ENCODE measurements around the gene PLEKHJ1.

PLEKHJ1 gene

DNA sequence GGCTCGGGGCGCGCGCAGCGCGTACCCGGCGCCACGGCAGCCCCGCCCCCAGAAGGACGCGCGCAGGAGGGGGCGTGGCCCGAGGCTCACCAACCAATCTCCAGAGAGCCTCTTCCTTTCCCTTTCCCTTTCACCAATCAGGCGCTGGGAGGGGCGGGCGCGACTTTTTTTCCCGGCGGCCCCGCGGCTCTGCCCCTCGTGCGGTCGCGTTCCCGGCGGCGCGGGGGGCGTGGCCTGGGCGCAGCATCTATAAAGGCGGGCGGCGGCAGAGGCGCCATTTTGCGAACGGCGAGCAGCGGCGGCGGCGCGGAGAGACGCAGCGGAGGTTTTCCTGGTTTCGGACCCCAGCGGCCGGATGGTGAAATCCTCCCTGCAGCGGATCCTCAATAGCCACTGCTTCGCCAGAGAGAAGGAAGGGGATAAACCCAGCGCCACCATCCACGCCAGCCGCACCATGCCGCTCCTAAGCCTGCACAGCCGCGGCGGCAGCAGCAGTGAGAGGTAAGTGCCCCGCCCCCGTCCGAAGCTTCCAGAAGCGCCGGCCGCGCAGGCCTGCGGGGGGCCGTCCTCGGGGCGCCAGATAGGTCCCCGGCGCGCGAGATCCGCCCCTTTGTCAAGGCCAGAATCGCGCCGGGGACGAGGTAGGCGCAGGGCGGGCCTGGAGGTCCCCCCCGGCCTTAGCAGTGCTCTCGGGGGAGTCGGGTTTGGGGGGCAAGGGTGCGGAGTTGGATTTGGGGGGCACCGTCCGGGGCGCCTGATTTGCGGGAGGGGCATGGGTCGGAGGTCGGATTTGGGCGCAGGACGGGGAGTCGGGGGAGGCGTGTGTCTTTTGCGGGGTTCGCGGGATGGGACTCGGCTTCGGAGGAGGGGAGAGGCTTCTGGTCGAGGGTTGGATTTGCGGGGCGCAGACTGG, 33.4 kb upstream of the PLEKHJ1 start:
- peak; percentile 97 for DNase-seq (ENCODE audit: low read depth, low spot score)

- DNase-seq (ENCODE audit: low read depth, low spot score) = no peak
Measured at GRCh38 chr19:2268861-2269243, 32.7 kb upstream of the PLEKHJ1 start.

DNA sequence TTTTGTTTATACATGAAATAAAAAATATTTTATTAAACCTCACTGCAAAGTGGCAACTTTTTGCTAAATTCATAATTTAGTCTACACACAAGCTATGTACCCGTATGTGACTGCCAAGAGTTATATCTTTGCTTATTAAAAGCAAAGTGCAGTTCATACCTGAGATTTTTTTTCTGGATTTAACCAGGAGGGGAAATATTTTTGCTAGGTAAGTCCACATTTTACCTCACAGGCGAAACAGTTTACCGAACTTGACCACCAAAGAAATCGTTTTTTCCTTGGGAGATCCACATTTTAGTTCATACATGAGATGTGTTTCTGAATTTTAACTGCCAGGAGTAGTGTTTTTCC, 32.3 kb upstream of the PLEKHJ1 start:
- DNase-seq (ENCODE audit: low read depth, low spot score) = no peak

- DNase-seq (ENCODE audit: low read depth, low spot score) = no peak
Measured at GRCh38 chr19:2266183-2266993, 30.3 kb upstream of the PLEKHJ1 start.

GRCh38 chr19:2261438-2262172, 25.5 kb upstream of the PLEKHJ1 start:
- no peak for DNase-seq (ENCODE audit: low read depth, low spot score)

GRCh38 chr19:2260341-2260805, 24.2 kb upstream of the PLEKHJ1 start:
- no peak for DNase-seq (ENCODE audit: low read depth, low spot score)

DNA sequence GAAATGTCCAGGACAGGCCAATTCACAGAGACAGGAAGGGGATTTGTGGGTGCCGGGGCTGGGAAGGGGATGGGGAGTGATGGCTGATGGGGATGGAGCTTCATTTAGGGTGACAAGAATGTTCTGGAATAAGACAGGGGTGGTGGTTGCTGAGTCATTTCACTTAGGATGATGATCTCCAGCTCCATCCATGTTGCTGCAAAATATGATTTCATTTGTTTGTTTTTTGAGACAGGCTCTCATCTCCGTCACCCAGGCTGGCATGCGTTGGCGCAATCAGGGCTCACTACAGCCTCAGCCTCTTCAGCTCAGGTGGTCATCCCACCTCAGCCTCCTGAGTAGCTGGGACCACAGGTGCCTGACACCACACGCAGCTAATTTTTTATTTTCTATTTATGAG, 23.2 kb upstream of the PLEKHJ1 start:
- DNase-seq (ENCODE audit: low read depth, low spot score) = no peak

DNA sequence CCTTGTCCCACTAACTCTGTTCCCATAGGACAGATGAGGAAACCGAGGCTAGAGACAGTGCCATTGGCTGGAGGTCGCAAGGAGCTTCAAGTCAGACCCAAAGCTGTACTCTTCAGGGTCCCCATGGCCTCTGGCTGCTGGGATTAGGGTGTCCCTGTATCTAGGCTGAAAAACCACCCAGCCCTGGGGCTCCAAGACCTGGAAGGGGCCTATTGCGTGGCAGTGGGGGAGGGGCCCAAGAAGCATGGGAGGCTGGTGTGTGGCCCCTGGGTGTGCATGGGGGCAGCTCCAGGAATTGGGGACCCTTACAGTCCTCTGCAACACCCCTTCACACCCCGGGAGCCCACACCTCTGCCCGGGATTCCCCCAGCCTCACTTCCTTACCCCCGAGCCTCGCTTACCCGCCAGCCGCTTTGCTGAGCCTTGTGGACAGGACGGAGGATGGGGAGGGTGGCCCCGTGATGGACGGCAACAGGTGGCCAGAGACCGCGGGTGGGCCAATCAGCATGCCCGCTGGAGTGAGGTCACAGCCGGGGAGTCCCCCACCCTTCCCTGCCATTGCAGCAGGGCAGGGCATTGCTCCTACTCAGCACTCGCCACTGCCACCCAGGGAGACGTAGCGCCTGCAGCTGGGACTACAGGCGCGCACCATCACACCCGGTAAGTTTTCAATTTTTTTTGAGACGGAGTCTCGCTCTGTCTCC, 20.0 kb upstream of the PLEKHJ1 start, which contains the start of gene JSRP1:
Gene JSRP1, minus strand, starts transcription at position 436 of the 704 bp plus-strand sequence. CDS start 1,103 bp downstream, outside the sequence.
- DNase-seq (ENCODE audit: low read depth, low spot score) = no peak

DNA sequence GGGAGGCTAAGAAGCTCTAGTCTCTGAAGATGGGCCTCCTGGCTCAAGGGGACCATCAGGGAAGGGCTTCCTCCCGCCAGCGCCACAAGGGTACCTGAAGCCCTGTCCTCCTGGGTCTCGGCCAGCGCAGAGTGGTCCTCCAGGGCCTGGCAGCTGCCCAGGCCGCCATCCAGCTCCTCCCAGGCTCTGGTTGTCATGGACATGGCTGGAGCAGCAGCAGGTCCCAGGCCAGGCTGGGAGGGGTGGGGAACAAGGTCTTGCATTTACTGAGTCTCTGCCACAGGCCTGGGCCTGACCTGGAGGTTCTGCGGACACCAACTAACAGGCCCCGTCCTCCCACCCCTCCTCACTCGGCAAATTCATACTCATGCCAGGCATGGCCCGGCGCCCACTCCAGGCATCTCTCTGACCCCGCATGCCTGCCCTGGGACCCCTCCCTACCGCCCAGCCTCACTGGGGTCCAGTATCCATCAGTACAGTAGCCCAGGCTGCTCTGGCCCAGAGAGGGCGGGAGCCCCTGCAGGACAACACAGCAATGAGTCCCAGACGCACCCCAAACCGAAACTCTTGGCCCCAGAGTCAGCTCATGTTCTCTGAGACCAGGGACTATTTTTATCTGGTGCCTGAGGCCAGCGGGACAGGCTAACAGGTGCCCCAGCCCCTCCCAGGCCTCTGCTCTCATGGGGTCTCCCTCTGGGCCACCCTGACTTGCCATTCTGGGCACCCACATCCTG, 19.1 kb upstream of the PLEKHJ1 start:
- no peak for DNase-seq (ENCODE audit: low read depth, low spot score)

GRCh38 chr19:2254064-2254872, 18.1 kb upstream of the PLEKHJ1 start:
- no peak for DNase-seq (ENCODE audit: low read depth, low spot score)

DNA sequence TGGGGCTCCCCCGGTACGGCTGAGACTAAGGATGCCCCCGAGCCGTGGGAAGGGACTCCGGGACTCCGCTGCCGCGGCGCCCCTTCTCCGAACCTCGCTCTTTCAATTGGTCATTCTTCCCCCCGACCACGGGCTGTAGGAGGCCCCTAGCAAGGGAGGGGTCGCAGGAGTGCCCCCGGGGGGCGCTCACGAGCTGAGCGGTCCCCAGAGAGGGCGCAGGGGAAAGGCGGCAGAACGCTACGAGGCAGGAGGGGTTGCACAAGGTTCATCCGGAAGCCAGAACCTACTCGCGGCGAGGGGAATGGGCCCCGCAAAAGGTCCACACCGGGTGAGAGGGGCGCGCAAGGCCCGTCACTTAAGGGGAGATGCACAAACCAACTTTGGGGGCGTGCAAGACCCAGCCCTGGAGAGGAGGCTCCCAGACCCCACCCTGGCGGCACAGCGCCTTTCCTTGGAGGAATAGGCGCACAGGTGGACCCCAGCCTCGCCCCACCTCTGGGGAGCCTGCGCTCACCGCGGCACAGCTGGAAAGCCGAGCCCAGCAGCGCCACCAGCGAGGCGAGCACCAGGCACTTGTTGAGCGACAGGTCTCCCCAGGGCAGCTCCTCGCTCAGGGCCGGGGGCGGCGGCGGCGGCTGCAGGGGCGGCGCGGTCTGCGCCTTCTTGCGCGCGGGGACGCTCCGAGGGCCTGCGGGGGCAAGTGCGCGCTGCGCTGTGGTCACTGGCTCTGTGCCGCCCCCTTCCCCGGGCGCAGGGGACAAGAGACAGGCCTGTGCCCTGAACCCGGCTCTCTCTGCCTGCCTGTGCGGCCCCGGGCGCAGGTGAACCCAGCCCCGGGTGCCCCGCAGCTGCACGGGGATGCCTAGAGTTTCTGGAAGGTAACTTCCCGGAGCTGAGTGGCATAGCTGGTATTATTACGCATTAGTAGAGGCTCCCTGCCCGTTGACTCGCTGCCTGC, 17.3 kb upstream of the PLEKHJ1 start:
- no peak for DNase-seq (ENCODE audit: low read depth, low spot score)

DNA sequence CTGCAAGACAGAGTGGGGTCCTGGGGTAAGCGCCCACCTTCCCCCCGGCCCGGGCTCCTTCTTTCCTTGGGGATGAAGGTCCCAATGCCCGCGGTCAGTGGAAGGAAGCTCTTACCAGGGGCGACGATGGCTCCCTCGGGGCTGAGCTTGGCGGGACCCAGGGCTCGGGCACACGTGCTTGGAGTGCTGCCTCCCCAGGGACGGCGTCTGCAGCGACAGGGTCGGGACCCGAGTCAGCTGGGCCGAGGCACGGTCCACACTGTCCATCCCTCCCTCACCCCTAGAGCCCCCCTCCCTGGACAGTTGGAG, 16.6 kb upstream of the PLEKHJ1 start:
- DNase-seq (ENCODE audit: low read depth, low spot score) = no peak

- DNase-seq (ENCODE audit: low read depth, low spot score) = no peak
Measured at GRCh38 chr19:2252055-2252796, 16.1 kb upstream of the PLEKHJ1 start.

GRCh38 chr19:2251106-2252054, 15.3 kb upstream of the PLEKHJ1 start:
- DNase-seq (ENCODE audit: low read depth, low spot score) = no peak

DNA sequence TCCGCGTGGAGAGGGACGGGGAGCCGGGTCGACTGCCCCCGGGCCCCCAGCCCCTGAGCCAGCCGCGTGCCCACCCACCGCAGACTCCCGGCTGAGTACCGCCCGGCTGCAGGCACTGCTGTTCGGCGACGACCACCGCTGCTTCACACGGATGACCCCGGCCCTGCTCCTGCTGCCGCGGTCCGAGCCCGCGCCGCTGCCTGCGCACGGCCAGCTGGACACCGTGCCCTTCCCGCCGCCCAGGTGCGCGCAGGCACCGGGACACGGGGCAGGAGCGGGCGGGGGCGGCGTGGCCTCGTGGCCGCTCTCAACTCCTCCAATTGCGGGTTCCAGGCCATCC, 14.6 kb upstream of the PLEKHJ1 start:
- DNase-seq (ENCODE audit: low read depth, low spot score) = no peak

DNA sequence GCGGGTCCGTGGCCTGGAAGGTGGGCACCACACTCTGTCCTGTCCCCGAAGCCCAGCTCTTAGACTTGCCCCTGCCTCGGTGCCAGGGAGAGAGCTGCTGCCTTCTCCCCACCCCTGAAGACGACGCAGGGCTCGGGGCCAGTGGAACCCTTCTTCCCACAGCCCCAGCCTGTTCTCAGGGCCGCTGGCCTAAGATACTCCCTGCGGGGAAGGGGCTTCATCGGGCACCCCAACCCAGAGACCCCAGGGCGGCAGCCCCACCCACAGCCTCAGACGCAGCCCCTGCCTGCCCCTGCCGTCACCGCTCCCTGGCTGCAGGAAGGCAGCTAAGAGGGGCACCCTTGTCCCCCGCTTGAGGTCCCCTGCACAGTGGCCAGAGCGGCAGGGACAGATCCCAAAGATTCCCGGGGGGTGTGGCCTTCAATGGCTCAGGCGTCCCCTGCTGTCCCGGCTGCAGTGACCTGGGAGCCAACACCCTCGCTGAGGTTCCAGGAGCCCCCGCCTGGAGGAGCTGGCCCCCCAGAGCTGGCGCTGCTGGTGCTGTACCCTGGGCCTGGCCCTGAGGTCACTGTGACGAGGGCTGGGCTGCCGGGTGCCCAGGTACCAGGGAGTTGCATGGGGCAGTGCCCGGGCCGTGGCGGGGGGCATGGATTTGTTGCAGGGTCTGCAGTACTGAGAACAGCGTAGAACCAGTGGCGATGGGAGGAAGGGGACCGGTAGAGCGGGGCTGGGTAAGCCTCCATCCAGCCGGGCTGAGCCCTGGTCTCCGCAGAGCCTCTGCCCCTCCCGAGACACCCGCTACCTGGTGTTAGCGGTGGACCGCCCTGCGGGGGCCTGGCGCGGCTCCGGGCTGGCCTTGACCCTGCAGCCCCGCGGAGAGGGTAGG, 14.0 kb upstream of the PLEKHJ1 start:
- DNase-seq (ENCODE audit: low read depth, low spot score) = no peak

All from activated naive CD8-positive, alpha-beta T cell treated with anti-CD3 and anti-CD28 coated beads, Interleukin-2, amount 50 U/mL, for 16 hours (primary cell).